Peyer's patch (tissue), 4 donors: ENCODE results near the gene UNC5B.

Source experiments
- CTCF ChIP-seq, 6 experiments: fragments of 450-650 bp in 4 of 6; fragments of 200-600 bp in 2 of 6; sonication (generic) in 1 of 6; IDR thresholded peaks; one replicate each; pipeline ENCODE4 v1.5.1; 2017 to 2019; ENCODE audit warnings: antibody characterized with exemption in 6 of 6, mild to moderate bottlenecking in 3 of 6, moderate library complexity in 1 of 6
- POLR2A ChIP-seq, 2 donors: fragments of 450-650 bp; IDR thresholded peaks; one replicate each; pipeline ENCODE4 v1.5.1; 2017; ENCODE audit warnings: antibody characterized with exemption in 2 of 2, mild to moderate bottlenecking in 2 of 2, moderate library complexity in 2 of 2

- TF ChIP-seq POLR2A (IDR thresholded peaks at IDR 0.05) (no peak), CTCF (IDR thresholded peaks at IDR 0.05) (no peak)
These were observed 119.4 kb downstream of the UNC5B start for GRCh38 chr10:71331736-71332135.
